Choroid plexus epithelial cell (primary cell): ENCODE data around the gene C4orf51.

Experiments
- DNase-seq: peaks from one replicate; pipeline ENCODE4 v3.0.0-alpha.2; 2010; ENCODE audit warnings: low read depth
- H3K4me3 ChIP-seq: 2 replicates; pipeline ENCODE4 v1.5.1; 2011; ENCODE audit warnings: low read depth, mild to moderate bottlenecking, control low read depth, low read length, moderate library complexity
- CTCF ChIP-seq: conservative IDR thresholded peaks from 2 replicates; pipeline ENCODE4 v1.5.1; 2011; ENCODE audit warnings: low read depth, mild to moderate bottlenecking, control low read depth, inconsistent platforms, low read length, moderate library complexity

Gene C4orf51

GRCh38 chr4:145732895-145733880 is 53.2 kb downstream of the C4orf51 start:
- TF ChIP-seq CTCF, result no peak
- H3K4me3 ChIP-seq, result peak overlapping the region; percentile 70
- peak; percentile 97 for DNase-seq

- no peak overlapping the region for H3K4me3 ChIP-seq
- TF ChIP-seq CTCF, result no peak
- peak; percentile 23 for DNase-seq
Measured at GRCh38 chr4:145734031-145734430, 54.1 kb downstream of the C4orf51 start.

GRCh38 chr4:145734576-145735346 is 54.8 kb downstream of the C4orf51 start:
- peak; percentile 2 for TF ChIP-seq CTCF
- DNase-seq, result peak; percentile 90
- no peak overlapping the region for H3K4me3 ChIP-seq

- peak; percentile 96 for DNase-seq
- H3K4me3 ChIP-seq, result no peak overlapping the region
- TF ChIP-seq CTCF, result no peak
Measured at GRCh38 chr4:145735347-145735675, 55.4 kb downstream of the C4orf51 start.

- no peak for DNase-seq
- no peak overlapping the region for H3K4me3 ChIP-seq
- TF ChIP-seq CTCF, result no peak
Measured at GRCh38 chr4:145735827-145736226, 55.9 kb downstream of the C4orf51 start.

- no peak overlapping the region for H3K4me3 ChIP-seq
- DNase-seq, result no peak
- no peak for TF ChIP-seq CTCF
Measured at GRCh38 chr4:145736241-145736831, 56.4 kb downstream of the C4orf51 start.
